Activated CD4-positive, CD25-positive, alpha-beta regulatory T cell treated with anti-CD3 and anti-CD28 coated beads, Interleukin-2, amount 50 U/mL, for 24 hours (primary cell): Measurements from ENCODE around the gene MN1.

Experiments used
- ATAC-seq, 2 donors: fragments of 150-1000 bp; cut with Tn5 transposase; one replicate each; pipeline ENCODE4 v1.10.0; 2021; ENCODE audit warnings: mild to moderate bottlenecking in 1 of 2, moderate library complexity in 1 of 2

Gene MN1

GRCh38 chr22:27782088-27782487, 19.5 kb downstream of the MN1 start:
- ATAC-seq = no peak

DNA sequence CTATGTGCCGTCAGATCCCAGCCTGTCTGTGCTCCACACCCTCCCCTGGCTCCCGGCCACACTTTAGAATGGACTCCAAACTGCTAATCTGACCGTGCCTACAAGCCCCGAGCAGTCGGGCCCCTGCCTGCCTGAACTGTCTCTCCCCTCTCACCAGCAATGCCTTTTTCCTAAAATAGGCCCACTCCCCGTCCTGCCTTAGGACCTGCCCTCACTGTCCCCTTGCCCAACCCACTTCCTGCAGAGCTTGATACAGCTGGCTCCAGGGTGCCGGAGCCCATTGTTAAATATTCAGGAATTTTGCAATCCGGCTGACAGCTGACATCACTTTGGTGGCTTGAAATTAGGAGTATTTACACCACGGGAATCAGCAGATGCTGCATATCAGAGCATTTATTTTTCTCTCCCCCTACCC, 21.4 kb downstream of the MN1 start:
- ATAC-seq = no peak

- ATAC-seq = no peak
Measured at GRCh38 chr22:27779643-27780042, 21.9 kb downstream of the MN1 start.

GRCh38 chr22:27778294-27779090, 23.1 kb downstream of the MN1 start:
- no peak for ATAC-seq

DNA sequence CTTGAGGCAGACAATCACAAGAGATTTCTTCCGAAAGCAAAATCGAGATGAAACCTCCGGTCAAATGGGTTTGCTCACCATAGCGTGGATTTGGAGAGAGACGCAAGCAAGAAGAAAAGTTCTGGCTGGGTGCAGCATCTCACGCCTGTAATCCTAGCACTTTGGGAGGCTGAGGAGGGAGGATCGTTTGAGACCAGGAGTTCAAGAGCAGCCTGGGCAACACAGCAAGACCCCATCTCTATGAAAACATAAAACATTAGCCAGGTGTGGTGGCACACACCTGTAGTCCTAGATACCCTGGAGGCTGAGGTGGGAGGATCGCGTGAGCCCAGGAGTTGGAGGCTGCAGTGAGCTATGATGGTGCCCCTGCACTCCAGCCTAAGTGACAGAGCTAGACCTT, 24.4 kb downstream of the MN1 start:
- ATAC-seq = no peak

DNA sequence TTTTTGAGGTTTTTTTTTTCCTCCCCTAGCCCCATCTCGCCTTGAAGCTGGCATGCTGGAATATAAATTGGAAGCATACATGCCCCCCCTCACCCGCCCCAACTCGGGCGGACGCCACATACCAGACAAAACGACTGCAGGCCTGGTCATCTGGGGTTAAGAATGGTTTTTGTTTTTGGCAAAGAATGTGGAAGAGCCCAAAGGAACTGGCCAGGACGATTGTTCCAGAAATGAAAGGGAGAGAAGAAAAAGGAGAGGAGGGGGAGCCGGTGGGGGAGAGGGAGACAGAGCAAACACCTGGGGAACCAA, 25.0 kb downstream of the MN1 start:
- ATAC-seq = no peak

GRCh38 chr22:27775758-27776649, 25.6 kb downstream of the MN1 start:
- ATAC-seq = no peak

GRCh38 chr22:27775087-27775698, 26.4 kb downstream of the MN1 start:
- ATAC-seq = no peak

DNA sequence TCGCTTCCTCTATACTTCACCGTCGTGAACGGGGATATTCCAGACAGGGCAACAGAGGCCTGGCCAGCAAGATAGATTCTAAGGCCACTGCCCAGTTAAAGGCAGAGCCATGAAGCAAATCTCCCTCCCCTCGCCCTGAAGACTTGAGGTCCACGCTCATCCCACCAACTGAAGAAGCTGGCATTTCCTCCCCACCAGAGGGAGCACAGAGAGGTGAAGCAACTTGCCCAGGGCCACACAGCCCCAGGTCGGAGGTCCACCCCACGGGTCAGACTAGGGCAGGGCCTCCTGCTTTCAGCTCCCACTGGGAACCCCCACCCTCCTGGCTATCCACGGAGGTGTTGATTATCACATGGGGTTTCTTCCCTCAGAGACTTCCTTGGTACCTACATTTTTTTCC, 27.4 kb downstream of the MN1 start:
- no peak for ATAC-seq

GRCh38 chr22:27772984-27773498, 28.5 kb downstream of the MN1 start:
- ATAC-seq = no peak

DNA sequence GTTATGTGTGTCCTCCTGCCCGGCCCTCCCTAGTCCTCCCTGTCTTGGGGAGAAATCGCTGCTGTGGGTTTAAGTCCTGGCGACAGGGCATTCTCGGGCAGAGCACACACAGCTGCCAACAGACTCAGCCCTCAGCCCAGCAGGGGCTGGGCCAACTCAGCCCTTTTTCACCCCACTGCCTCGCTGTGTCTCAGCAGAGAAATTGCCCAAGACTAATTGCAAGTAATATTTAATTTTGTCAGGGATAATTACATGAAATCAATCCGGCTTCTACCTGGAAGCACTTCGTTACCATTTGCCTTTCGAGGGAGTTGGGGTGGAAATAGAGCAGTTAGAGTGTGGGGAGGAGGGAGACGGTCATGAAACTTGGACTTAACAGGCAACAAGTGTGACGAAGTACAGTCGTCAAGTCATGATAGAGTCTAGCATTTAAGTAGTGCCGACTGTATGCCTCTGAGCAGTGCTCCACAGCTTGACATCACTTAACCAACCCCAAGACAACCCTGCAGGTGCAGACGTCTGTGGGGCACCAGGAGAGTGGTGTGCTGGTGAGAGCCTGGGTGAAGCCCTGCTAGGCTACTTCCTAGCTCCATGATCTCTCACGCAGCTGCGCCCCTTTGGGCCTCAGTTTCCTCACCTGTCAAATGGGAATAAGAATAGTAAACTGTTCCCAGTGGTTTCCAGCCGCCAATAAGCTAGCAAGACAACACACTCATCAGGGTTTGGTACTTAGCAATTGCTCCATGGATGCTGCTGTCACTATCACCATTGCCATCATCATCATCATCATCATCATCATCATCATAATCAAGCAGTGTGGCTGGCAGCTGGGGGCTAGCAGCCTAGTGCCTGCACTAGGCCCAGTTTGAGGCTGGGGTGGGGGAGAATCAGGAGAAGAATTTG, 29.2 kb downstream of the MN1 start:
- no peak for ATAC-seq

- ATAC-seq = no peak
Measured at GRCh38 chr22:27771637-27772036, 29.9 kb downstream of the MN1 start.

- ATAC-seq = no peak
Measured at GRCh38 chr22:27769012-27769411, 32.5 kb downstream of the MN1 start.

DNA sequence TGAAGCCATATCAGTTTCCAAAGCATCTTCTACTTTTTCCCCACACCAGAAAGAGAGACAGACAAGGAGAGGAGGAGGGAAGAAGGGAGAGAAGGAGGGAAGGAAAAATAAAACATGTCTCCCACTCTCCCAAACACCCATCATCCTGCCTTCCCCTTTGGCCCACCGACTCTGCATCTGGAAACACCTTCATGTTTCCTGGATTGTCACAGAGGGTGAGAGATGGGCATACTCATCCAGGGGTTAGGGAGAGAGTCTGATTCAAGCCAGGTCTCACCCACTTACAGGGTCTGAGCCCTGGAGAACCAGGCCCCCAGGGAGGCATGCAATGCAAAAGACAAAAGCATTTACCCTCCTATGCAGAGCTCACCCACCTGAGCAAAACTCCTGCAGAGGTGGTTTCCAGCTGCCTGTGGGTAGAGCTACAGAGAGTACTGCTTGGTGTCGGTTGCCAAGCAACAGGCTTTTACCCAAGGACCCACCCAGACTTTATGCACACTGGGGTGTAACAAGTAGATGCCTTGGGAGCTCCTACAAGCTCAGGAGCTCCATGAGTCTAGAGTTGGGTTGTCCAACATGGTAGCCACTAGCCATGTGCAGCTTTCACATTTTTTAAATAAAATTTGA, 33.4 kb downstream of the MN1 start:
- no peak for ATAC-seq

DNA sequence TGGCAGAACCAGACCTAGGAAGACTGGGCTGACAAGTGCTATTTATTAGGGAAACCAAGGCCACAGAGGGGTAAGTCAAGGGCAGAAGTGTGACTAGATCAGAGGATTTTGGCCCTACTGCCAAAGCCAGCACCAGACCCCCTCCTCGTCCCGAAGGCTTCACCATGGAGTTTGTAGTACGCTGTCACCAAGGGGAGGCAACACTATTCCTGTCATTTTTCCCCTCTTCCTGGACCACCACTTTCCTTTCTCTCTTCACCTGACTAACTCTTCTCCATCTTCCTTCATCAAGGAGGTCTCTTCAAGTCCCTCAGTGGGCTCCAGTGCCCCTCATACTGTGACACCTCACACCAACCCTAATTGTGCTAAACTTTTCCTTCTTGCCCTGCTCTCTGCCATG, 34.9 kb downstream of the MN1 start:
- no peak for ATAC-seq

GRCh38 chr22:27765706-27766291, 35.8 kb downstream of the MN1 start:
- ATAC-seq = no peak

DNA sequence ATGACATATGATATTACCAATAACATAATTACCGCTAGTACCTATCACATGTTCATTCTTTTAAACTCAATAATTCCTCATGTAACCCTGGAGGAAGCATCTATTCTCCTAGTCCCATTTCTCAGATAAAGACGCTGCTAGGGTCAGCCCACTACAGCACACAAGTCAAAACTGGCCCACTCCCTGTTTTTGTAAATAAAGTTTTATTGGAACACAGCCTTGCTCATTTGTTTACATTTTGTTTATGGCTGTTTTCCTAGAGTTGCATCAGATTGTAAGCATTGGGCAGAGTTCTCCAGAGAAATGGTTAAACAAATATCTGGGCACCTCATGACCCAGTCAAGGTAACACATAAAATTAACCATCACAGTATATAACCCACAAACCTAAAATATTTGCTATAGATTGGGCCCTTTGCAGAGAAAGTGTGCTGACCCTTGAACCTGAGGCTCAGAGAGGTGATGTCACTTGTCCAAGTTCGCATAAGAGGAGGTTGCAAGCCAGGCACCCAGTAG, 36.8 kb downstream of the MN1 start:
- no peak for ATAC-seq

- no peak for ATAC-seq
Measured at GRCh38 chr22:27761665-27762064, 39.9 kb downstream of the MN1 start.

GRCh38 chr22:27761000-27761399, 40.6 kb downstream of the MN1 start:
- no peak for ATAC-seq

DNA sequence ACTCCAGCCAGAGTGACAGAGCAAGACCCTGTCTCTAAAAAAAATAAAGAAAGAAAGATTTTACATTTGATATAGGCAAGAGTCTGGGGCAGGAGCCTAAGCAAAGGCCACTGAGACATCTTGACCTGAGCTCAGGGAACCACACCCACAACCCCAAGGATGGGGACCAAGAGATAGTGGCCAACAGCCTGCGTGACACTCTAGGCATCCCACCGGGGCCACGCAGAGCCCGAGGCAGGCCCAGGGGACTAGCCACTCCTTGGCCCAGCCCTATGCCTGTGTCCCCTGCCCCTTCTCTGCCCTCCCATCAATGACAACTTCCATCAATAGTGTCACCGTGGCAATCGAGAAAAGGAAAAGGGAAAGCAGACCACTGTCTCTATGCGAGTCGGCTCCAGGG, 41.1 kb downstream of the MN1 start:
- ATAC-seq = no peak

DNA sequence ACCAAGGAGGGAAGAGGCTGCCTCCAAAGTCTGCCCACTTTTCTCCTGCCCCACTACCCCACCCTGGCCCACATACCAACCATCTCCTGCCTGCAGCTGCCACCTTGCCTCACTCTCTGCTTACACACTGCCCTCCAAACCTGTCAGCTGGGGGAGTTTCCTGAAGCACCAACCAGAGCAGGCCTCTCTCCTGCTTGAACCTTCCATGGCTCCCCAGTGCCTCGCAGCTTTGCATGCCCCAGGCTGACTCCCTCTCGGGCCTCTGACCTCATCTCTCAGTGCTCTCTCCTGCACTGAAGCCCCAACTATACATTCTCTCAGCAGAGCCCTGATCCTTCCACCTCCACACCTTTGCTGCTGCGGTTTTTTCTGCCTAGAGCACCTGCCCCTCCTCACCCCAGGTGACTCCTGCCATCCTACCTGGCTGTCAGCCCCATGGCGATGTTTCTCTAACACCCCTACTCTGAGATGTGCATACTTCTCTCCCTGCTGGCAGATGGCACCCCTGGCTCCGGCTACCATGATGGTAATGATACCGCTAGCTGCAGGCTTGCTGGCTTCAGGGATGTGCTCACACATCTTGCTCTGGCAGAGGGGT, 43.5 kb downstream of the MN1 start:
- no peak for ATAC-seq
